ENCODE results near the gene PBRM1. TPM values are rescaled to one million over a fixed set of nuclear protein-coding genes. Genes with fewer than 3 reads are reported as not detected.

The PBRM1 gene
- total RNA-seq, 1 experiment from 2014 or later, result 74.2 TPM

DNA sequence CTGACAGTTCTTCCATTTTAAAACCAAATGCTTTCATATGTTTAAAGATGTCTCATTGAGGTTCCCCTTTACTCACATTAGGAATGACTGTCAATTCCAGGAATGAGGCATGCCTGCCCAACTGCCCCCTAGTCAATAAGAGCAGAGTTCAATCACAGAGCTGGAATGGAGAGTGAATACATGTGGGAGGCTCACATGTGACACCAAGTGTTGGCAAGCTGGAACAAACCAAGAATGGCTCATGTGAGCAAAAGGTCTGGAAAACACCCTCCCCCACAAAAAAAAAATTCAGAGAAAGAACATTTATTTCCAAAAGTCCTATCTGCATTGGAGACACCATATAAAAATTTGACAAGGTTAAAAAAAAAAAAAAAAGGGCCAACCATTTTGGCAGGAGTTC lies 3.7 kb downstream of the PBRM1 start:
- Histone ChIP-seq H3K27me3 (ENCODE audit: insufficient read depth, low read length) (no peaks in the 10 kb centered on the region), H3K23me2 (ENCODE audit: insufficient read length, low read depth, low read length, poor library complexity, severe bottlenecking) (peaks cover 3% of the 10 kb centered on the region), H3K18ac (ENCODE audit: insufficient read length, low read depth, low read length) (no peak overlapping the region), H4K20me1 (ENCODE audit: control insufficient read depth, insufficient read depth, insufficient read length) (no peaks in the 10 kb centered on the region), H3K9ac (ENCODE audit: extremely low read depth, insufficient read length, low read length) (peak overlapping the region; percentile 19), H3K27ac (ENCODE audit: insufficient read length, low read depth, low read length) (no peak overlapping the region), H2AK5ac (ENCODE audit: insufficient read length, low read length) (no peak overlapping the region), H3K14ac (ENCODE audit: insufficient read depth, low read length) (no peak overlapping the region), H4K8ac (replicated peaks; ENCODE audit: insufficient read length, low read depth, low read length) (no peak overlapping the region), H4K5ac (ENCODE audit: insufficient read length, low read depth, low read length) (no peak overlapping the region), H2BK20ac (ENCODE audit: low read depth, low read length, poor library complexity, severe bottlenecking) (no peak overlapping the region), H3K4ac (ENCODE audit: low read depth, low read length) (no peak overlapping the region), H3K56ac (ENCODE audit: insufficient read length, low read depth, low read length) (no peak overlapping the region), H3K79me1 (ENCODE audit: insufficient read depth, low read depth, low read length, poor library complexity, severe bottlenecking) (no peaks in the 10 kb centered on the region), H2AFZ (ENCODE audit: low read length) (no peak overlapping the region), H3K23ac (ENCODE audit: insufficient read length, low read depth, low read length) (no peak overlapping the region), H3T11ph (ENCODE audit: low read length) (no peak overlapping the region), H3K4me1 (ENCODE audit: insufficient read depth, low read length) (no peaks in the 10 kb centered on the region), H2BK15ac (ENCODE audit: low read depth, low read length) (no peak overlapping the region), H2BK5ac (ENCODE audit: insufficient read length, low read length) (no peak overlapping the region), H2BK12ac (ENCODE audit: insufficient read length, low read depth, low read length) (no peak overlapping the region), H3K9me3 (ENCODE audit: control insufficient read depth, low read depth, low read length) (no peaks in the 10 kb centered on the region), H3K4me2 (ENCODE audit: insufficient read depth, insufficient read length, low read length) (no peak overlapping the region), H4K91ac (ENCODE audit: insufficient read length, low read depth, low read length) (no peak overlapping the region), H2BK120ac (ENCODE audit: low read depth, low read length, poor library complexity, severe bottlenecking) (no peak overlapping the region), H3K79me2 (ENCODE audit: insufficient read depth, low read length) (peaks cover 13% of the 10 kb centered on the region; the same call in 1 of the 2 replicates)
- TF ChIP-seq, protein P1, sequence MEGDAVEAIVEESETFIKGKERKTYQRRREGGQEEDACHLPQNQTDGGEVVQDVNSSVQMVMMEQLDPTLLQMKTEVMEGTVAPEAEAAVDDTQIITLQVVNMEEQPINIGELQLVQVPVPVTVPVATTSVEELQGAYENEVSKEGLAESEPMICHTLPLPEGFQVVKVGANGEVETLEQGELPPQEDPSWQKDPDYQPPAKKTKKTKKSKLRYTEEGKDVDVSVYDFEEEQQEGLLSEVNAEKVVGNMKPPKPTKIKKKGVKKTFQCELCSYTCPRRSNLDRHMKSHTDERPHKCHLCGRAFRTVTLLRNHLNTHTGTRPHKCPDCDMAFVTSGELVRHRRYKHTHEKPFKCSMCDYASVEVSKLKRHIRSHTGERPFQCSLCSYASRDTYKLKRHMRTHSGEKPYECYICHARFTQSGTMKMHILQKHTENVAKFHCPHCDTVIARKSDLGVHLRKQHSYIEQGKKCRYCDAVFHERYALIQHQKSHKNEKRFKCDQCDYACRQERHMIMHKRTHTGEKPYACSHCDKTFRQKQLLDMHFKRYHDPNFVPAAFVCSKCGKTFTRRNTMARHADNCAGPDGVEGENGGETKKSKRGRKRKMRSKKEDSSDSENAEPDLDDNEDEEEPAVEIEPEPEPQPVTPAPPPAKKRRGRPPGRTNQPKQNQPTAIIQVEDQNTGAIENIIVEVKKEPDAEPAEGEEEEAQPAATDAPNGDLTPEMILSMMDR (conservative IDR thresholded peaks at IDR 0.05), result 0 out of 3 replicates have a peak, but pooled peaks have one; percentile 24
- peak overlapping the region in 2 of 3 experiments; percentile 49 to 78; a peak in 3 of 7 replicates for H3K27ac Mint-ChIP-seq
- DNase-seq, result no peak
- peaks cover 16 to 25% of the 10 kb centered on the region in 2 experiments for H3K4me1 Mint-ChIP-seq
- H3K36me3 Mint-ChIP-seq (ENCODE audit: insufficient read depth in 1 of 3, low read depth in 3 of 3), result peaks cover 26 to 51% (median 44%) of the 10 kb centered on the region in 3 experiments
- no peak overlapping the region for H3K4me3 Mint-ChIP-seq
- no peaks in the 10 kb centered on the region for H3K9me3 Mint-ChIP-seq
- H3K27me3 Mint-ChIP-seq (ENCODE audit: low read depth), result peaks cover 3% of the 10 kb centered on the region; the same call in 1 of the 2 replicates

Measured in H9 (cell line).